LNCaP clone FGC (cell line): ENCODE data around the gene FLT4.

Source experiments
- DNase-seq: peaks from one replicate; pipeline ENCODE4 v3.0.0-alpha.2; 2011; ENCODE audit warnings: low read depth
- H3K4me3 ChIP-seq: 2 replicates; pipeline ENCODE4 v1.5.1; 2011; ENCODE audit warnings: mild to moderate bottlenecking, low read depth, low read length, control low read depth
- TF ChIP-seq, protein P1 (sequence below): IDR thresholded peaks from 2 replicates; pipeline ENCODE4 v1.5.1; 2012; ENCODE audit warnings: mild to moderate bottlenecking; ENCODE audit not compliant: control insufficient read depth, insufficient read depth; ENCODE audit errors: extremely low read depth

Gene FLT4

DNA sequence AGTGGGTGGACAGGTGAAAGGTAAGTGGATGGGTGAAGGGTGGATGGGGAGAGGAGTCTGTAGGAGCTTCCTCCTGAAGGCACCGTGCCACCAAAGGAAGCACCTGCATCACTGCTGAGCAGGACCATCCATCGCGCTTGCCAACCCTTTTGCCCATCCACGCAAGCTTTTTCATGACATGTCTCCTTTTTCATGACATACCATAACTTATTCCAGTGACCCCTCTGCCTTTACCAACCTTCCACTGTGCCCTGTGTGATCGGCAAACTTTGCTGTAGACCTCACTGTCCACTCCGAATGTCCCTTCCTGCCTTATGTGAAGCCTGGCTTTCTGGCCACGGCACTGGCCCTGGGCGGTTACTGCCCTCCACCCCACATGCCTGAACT lies 13.4 kb downstream of the FLT4 start:
- TF ChIP-seq, protein P1, sequence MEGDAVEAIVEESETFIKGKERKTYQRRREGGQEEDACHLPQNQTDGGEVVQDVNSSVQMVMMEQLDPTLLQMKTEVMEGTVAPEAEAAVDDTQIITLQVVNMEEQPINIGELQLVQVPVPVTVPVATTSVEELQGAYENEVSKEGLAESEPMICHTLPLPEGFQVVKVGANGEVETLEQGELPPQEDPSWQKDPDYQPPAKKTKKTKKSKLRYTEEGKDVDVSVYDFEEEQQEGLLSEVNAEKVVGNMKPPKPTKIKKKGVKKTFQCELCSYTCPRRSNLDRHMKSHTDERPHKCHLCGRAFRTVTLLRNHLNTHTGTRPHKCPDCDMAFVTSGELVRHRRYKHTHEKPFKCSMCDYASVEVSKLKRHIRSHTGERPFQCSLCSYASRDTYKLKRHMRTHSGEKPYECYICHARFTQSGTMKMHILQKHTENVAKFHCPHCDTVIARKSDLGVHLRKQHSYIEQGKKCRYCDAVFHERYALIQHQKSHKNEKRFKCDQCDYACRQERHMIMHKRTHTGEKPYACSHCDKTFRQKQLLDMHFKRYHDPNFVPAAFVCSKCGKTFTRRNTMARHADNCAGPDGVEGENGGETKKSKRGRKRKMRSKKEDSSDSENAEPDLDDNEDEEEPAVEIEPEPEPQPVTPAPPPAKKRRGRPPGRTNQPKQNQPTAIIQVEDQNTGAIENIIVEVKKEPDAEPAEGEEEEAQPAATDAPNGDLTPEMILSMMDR: no peak
- H3K4me3 ChIP-seq: no peak overlapping the region
- DNase-seq: no peak

DNA sequence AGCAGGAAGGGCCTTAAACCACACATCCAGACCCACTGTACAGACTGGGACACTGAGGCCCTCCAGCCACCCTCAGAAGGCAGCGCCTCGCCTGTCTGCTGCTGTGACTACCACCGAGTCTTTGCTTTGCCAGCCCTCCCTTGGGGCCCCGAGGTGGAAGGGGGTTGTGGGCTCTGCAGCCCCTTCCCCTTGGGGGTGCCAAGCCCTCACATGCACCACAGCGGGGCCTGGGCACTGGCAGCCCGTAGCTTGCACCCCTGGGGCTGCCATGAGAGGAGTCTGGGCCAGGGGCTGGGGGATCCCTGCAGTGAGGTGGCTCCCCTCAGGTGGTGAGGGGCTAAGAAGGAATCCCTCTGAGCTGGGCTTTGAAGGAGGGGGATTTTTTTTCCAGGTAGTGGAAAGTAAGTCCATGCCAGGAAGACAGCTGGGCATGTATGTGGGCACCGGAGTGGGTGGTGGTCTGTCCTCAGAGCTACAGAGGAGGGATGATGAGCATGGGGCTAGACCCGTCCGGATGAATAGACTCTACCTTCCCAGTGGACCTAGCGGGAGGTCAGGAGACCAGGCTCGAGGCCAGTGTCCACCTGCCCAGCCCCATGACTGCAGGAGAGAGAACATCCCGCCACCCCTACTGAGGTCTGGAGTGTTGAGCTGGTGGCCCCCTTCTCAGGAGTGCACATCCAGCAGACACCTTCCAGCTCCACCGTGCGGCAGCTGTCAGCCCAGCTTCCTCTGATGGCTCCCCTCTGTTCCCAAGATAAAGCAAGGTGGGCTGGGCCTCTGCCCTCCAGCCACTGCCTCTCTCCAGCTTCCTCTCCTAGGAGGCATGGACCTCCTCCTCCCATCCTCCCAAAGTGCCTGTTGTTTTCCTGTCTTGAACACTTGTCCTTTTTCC lies 15.9 kb downstream of the FLT4 start:
- TF ChIP-seq, protein P1: no peak
- H3K4me3 ChIP-seq: no peak overlapping the region
- DNase-seq: no peak

DNA sequence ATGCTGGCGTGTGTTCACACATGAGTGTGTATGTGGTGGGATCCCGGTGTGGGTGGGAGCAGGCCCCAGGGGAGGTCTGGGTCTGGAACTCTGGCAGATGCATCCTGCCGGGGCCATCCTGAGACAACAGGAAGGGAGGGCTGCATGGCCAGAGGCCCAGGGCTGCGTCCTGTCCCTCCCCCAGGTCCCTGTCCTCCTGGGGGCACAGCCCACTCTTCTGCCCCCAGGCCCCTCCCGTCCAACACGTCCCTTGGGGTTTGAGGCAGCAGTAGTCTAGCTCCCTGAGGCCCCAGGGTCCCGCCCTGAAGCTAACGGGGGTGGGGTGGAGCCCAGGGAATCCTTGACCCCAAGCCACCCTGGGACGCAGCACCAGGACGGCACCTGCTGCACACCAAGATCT lies 16.6 kb downstream of the FLT4 start:
- no peak for DNase-seq
- TF ChIP-seq, protein P1: no peak
- H3K4me3 ChIP-seq: no peak overlapping the region

DNA sequence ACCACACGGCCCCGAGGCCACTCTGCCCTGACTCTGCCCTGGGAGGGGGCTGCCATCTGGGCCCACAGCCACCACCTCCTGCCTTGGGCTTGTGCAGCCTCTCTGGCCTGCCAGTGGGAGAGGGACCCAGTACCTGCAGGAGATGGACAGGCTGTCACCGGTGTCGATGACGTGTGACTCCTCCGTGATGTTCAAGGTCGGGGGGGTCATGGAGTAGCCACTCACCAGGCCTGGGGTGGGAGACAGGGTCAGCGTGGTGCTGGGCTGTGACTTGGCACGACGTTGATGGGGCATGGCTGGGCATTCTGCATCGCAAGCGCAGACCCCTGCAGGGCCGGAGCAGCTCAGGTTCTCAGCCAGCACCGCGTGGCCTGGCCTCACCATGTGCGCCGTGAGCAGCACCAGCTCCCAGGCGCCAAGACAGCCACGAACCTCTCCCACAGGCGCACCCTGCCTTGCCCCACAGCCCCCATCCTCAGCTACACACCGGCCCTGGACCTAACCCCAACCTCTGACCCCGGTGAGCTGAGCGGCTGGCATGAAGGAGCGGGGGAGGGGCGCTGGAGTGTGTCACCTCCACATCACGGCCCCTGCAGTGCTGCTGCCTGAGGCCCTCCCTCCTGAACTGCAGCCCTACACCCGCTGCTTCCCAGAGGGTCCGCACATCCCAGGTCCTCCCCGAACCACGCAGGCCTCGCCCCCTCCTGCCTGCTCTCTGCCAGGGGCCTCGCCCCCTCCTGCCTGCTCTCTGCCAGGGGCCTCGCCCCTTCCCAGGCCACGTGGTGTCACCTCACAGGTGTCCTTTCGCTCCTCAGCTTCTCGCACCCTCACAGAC lies 17.6 kb downstream of the FLT4 start:
- TF ChIP-seq, protein P1: no peak
- H3K4me3 ChIP-seq: no peak overlapping the region
- no peak for DNase-seq

DNA sequence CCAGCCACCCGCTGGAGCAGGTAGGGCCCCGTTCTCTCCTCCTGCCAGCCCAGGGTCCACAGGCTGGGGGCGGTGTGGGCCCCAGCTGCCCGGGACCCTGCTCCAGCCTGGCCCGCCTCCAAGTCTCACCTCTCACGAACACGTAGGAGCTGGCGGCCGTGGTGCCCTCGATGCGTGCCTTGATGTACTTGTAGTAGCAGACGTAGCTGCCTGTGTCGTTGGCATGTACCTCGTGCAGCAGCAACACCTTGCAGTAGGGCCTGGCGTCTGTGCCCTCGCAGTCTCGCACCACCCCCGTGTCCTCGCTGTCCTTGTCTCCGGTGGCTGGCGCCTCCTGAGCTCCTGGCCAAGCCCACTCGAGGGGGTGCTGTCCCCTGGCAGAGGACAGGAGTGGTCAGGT lies 19.0 kb downstream of the FLT4 start:
- DNase-seq: no peak
- TF ChIP-seq, protein P1: no peak
- H3K4me3 ChIP-seq: no peak overlapping the region

DNA sequence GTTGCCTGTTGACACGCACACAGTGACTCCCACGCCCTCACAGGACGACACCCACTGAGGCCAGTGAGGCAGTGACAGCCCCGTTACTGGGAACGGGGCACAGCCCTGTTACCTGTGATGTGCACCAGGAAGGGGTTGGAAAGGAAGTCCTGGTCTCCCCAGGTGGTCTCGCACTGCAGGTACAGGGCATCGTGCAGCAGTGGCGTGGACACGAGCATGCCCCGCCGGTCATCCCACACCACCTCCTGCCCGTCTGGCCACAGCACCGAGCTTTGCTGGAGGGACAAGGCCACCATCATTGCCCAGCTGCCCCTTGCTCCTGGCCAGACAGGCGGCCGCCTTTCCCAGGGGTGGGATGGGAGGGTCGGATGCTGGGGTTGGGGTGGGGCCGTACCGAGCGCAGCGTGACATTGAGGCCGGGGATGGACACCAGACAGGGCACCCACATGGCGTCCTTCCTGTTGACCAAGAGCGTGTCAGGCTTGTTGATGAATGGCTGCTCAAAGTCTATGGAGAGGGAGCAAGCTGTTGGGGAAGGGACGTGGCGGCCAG lies 19.5 kb downstream of the FLT4 start:
- H3K4me3 ChIP-seq: no peak overlapping the region
- TF ChIP-seq, protein P1: no peak
- no peak for DNase-seq
